ENCODE measurements around the gene DOCK4. TPM values are rescaled to one million over a fixed set of nuclear protein-coding genes. Genes with fewer than 3 reads are reported as not detected.
"Not testable (repeated sequence)": the region's sequence is repeated elsewhere in the genome, so short reads cannot be mapped to it uniquely, and the experiment has no call there.

The DOCK4 gene
- total RNA-seq, 4 donors from 2014 or later = 8.2 to 9.0 (median 8.6) TPM

- WGBS, 2 donors = 89 to 92% methylated on average over 3 of the region's 3 CpGs
- no peak overlapping the region for H3K4me3 ChIP-seq (ENCODE audit: low read depth, poor library complexity, severe bottlenecking)
- TF ChIP-seq, protein P1, sequence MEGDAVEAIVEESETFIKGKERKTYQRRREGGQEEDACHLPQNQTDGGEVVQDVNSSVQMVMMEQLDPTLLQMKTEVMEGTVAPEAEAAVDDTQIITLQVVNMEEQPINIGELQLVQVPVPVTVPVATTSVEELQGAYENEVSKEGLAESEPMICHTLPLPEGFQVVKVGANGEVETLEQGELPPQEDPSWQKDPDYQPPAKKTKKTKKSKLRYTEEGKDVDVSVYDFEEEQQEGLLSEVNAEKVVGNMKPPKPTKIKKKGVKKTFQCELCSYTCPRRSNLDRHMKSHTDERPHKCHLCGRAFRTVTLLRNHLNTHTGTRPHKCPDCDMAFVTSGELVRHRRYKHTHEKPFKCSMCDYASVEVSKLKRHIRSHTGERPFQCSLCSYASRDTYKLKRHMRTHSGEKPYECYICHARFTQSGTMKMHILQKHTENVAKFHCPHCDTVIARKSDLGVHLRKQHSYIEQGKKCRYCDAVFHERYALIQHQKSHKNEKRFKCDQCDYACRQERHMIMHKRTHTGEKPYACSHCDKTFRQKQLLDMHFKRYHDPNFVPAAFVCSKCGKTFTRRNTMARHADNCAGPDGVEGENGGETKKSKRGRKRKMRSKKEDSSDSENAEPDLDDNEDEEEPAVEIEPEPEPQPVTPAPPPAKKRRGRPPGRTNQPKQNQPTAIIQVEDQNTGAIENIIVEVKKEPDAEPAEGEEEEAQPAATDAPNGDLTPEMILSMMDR (IDR thresholded peaks at IDR 0.05) = no peak
- TF ChIP-seq POLR2A (IDR thresholded peaks at IDR 0.05) = no peak
- DNase-seq (ENCODE audit: low spot score in 2 of 2) = no peak
- intact Hi-C loops (cut with DNase I; ENCODE audit: low total_unique reads) = no loop called here
These were observed 45.9 kb upstream of the DOCK4 start for GRCh38 chr7:112252141-112252540.

DNA sequence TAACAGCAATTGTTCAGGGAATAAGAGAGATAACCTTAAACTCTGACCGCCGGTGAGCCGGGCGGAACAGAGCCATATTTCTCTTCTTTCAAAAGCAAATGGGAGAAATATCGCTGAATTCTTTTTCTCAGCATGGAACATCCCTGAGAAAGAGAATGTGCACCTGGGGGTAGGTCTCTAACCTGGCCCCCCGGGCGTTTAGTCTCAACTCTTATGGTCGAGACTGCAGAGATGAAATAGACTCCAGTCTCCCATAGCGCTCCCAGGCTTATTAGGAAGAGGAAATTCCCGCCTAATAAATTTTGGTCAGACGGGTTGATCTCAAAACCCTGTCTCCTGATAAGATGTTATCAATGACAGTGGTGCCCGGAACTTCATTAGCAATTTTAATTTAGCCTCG lies 43.8 kb upstream of the DOCK4 start:
- intact Hi-C loops (cut with DNase I; ENCODE audit: low total_unique reads); DNase-seq (ENCODE audit: low spot score in 2 of 2); H3K4me3 ChIP-seq (ENCODE audit: low read depth, poor library complexity, severe bottlenecking): not testable (repeated sequence)
- 76 to 78% methylated on average over 13 of the region's 13 CpGs for WGBS, 2 donors

DNA sequence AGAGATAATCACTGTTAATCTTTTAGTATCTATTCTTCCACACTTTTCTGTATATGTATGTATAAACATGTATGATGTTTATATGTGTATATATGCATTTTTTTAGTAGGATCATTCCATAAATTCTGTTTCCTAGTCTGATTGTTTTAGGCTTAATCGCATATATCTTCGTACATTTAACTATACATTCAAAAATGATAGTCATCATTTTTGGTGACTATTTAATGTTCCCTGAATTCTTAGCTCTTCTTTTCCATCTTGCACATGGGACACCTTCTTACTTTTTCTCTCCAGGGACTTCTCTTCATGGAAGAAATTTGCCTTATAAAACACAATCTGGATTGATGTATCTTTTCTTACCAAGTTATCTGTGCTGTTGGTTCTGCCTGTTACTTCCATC lies 42.4 kb upstream of the DOCK4 start:
- H3K4me3 ChIP-seq (ENCODE audit: low read depth, poor library complexity, severe bottlenecking) = no peak overlapping the region
- intact Hi-C loops (cut with DNase I; ENCODE audit: low total_unique reads) = no loop called here
- 93 to 98% methylated on average over 2 of the region's 2 CpGs for WGBS, 2 donors
- DNase-seq (ENCODE audit: low spot score in 2 of 2) = no peak
- TF ChIP-seq, protein P1 (IDR thresholded peaks at IDR 0.05) = no peak
- TF ChIP-seq POLR2A (IDR thresholded peaks at IDR 0.05) = no peak

- TF ChIP-seq, protein P1 (IDR thresholded peaks at IDR 0.05) = no peak
- TF ChIP-seq POLR2A (IDR thresholded peaks at IDR 0.05) = no peak
- DNase-seq (ENCODE audit: low spot score in 2 of 2) = no peak
- no peak overlapping the region for H3K4me3 ChIP-seq (ENCODE audit: low read depth, poor library complexity, severe bottlenecking)
- WGBS, 2 donors = 86 to 97% methylated on average over 9 of the region's 9 CpGs
- intact Hi-C loops (cut with DNase I; ENCODE audit: low total_unique reads) = no loop called here
These were observed 32.8 kb upstream of the DOCK4 start for GRCh38 chr7:112238852-112239610.

- TF ChIP-seq POLR2A (IDR thresholded peaks at IDR 0.05) = no peak
- TF ChIP-seq, protein P1 (IDR thresholded peaks at IDR 0.05) = no peak
- intact Hi-C loops (cut with DNase I; ENCODE audit: low total_unique reads) = no loop called here
- DNase-seq (ENCODE audit: low spot score in 2 of 2) = no peak
- WGBS, 2 donors = 97 to 98% methylated on average over 3 of the region's 3 CpGs
- H3K4me3 ChIP-seq (ENCODE audit: low read depth, poor library complexity, severe bottlenecking) = no peak overlapping the region
These were observed 32.1 kb upstream of the DOCK4 start for GRCh38 chr7:112238330-112238729.

GRCh38 chr7:112236597-112236996 lies 30.4 kb upstream of the DOCK4 start:
- TF ChIP-seq, protein P1 (IDR thresholded peaks at IDR 0.05) = no peak
- no peak for TF ChIP-seq POLR2A (IDR thresholded peaks at IDR 0.05)
- WGBS, 2 donors = 97 to 98% methylated on average over 2 of the region's 2 CpGs
- intact Hi-C loops (cut with DNase I; ENCODE audit: low total_unique reads) = no loop called here
- H3K4me3 ChIP-seq (ENCODE audit: low read depth, poor library complexity, severe bottlenecking) = no peak overlapping the region
- no peak for DNase-seq (ENCODE audit: low spot score in 2 of 2)
